Spleen (tissue), 7 donors: ENCODE results near the gene AURKAIP1.

Experiments
- POLR2A ChIP-seq, 3 donors: fragments of 450-650 bp; IDR thresholded peaks; one replicate each; pipeline ENCODE4 v1.5.1; 2017; ENCODE audit warnings: antibody characterized with exemption in 3 of 3, mild to moderate bottlenecking in 1 of 3
- POLR2AphosphoS5 ChIP-seq, 3 donors: sonication (generic); formaldehyde crosslinking; IDR thresholded peaks; one replicate each; pipeline ENCODE4 v1.5.1; 2017; ENCODE audit warnings: antibody characterized with exemption in 3 of 3
- TF ChIP-seq, protein P1 (sequence below), 11 experiments: fragments of 200-600 bp in 7 of 11; fragments of 450-650 bp in 4 of 11; sonication (generic) in 4 of 11; IDR thresholded peaks in 8 of 11; conservative IDR thresholded peaks in 3 of 11; 1 replicate in 7 of 11; 2 replicates in 4 of 11; pipeline versions ENCODE4 v1.4.0 to v1.8.0; 2016 to 2021; ENCODE audit warnings: antibody characterized with exemption in 11 of 11, inconsistent platforms in 4 of 11, mild to moderate bottlenecking in 1 of 11
- donor health status: DM: no; HTN: no; CAD: no; lungs with moderate emphysema.
- donor health status: DM: no; HTN: no; CAD: no.
- donor health status: DM: no; HTN: no; CAD: no.

DNA sequence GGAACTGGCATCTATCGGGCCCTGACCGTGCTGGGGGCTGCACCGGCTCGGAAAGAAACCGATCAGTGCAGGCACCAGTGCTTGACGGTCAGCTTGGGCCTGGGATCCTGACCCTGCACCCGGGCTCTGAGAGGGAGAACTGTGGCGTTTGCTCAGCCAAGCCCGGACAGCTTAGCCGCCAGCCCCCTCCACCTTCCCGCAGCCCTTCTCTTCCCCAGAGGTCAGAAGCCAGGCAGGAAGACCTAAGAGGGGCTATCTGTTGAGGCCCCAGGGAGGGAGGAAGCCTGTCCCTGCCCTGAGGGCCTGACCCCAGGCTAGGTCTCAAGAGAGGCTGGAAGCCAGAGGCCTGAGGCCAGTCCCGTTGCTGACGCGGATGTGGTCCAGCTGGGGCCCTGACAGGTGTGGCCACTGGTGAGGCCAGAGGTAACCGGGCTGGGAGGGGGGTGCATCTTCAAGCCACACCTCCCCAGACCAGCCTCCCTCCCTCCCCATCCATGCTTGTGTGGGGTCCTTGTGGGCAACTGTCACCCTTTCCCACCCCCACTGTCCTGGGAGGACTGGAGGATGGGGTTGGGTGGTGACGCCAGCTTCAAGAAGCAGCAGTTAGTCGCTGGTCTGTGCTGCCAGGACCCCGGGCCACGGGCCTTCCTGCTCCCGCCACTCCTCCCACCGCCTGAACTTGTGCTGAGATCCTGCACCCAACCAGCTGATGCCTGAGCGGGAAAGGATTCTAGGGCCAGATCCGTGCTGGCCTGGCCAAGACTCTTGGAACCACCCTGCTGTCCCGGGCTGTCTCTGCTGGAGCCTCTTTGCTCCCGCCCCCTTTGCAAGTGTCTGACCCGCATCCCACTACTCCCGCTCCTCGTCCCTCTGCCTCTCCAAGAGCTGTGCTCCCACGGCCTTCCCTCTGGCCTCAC is 23.2 kb downstream of the AURKAIP1 start:
- TF ChIP-seq, protein P1, sequence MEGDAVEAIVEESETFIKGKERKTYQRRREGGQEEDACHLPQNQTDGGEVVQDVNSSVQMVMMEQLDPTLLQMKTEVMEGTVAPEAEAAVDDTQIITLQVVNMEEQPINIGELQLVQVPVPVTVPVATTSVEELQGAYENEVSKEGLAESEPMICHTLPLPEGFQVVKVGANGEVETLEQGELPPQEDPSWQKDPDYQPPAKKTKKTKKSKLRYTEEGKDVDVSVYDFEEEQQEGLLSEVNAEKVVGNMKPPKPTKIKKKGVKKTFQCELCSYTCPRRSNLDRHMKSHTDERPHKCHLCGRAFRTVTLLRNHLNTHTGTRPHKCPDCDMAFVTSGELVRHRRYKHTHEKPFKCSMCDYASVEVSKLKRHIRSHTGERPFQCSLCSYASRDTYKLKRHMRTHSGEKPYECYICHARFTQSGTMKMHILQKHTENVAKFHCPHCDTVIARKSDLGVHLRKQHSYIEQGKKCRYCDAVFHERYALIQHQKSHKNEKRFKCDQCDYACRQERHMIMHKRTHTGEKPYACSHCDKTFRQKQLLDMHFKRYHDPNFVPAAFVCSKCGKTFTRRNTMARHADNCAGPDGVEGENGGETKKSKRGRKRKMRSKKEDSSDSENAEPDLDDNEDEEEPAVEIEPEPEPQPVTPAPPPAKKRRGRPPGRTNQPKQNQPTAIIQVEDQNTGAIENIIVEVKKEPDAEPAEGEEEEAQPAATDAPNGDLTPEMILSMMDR (IDR thresholded peaks at IDR 0.05 in 8 of 11, conservative IDR thresholded peaks at IDR 0.05 in 3 of 11): no peak
- TF ChIP-seq POLR2A (IDR thresholded peaks at IDR 0.05) (no peak), POLR2AphosphoS5 (IDR thresholded peaks at IDR 0.05) (peak in 2 of 3 donors; percentile 37 to 57)
